ENCODE data around the gene TRPV6. TPM values are rescaled to one million over a fixed set of nuclear protein-coding genes. Genes with fewer than 3 reads are reported as not detected.

The TRPV6 gene
- polyA plus RNA-seq, 6 donors from 2014 or later, result 0.19 TPM; not detected in 5

GRCh38 chr7:142868188-142868985 is 17.2 kb downstream of the TRPV6 start:
- peaks cover 0 to 4% (median 0%) of the 10 kb centered on the region in 3 donors for H3K4me1 Mint-ChIP-seq
- H3K27ac Mint-ChIP-seq, result no peak overlapping the region
- no peaks in the 10 kb centered on the region for H3K27me3 Mint-ChIP-seq
- H3K36me3 Mint-ChIP-seq, result peaks cover 14 to 29% of the 10 kb centered on the region in 2 donors
- no peak for DNase-seq
- H3K9me3 Mint-ChIP-seq, result peaks cover 0 to 2% (median 0%) of the 10 kb centered on the region in 7 donors
- no peak for ATAC-seq (ENCODE audit: low read depth in 2 of 2)
- no peak overlapping the region for H3K4me3 Mint-ChIP-seq

GRCh38 chr7:142867398-142868187 is 18.0 kb downstream of the TRPV6 start:
- H3K36me3 Mint-ChIP-seq, result peaks cover 14 to 35% of the 10 kb centered on the region in 2 donors
- no peaks in the 10 kb centered on the region for H3K27me3 Mint-ChIP-seq
- no peak overlapping the region for H3K4me3 Mint-ChIP-seq
- DNase-seq (no peak), ATAC-seq (ENCODE audit: low read depth in 2 of 2) (no peak)
- peaks cover 0 to 2% (median 0%) of the 10 kb centered on the region in 7 donors for H3K9me3 Mint-ChIP-seq
- no peak overlapping the region for H3K27ac Mint-ChIP-seq
- peaks cover 0 to 4% (median under 1%) of the 10 kb centered on the region in 3 donors for H3K4me1 Mint-ChIP-seq

- peaks cover 0 to 8% (median 5%) of the 10 kb centered on the region in 3 donors for H3K4me1 Mint-ChIP-seq
- no peaks in the 10 kb centered on the region for H3K27me3 Mint-ChIP-seq
- DNase-seq (no peak), ATAC-seq (ENCODE audit: low read depth in 2 of 2) (no peak)
- H3K36me3 Mint-ChIP-seq, result peaks cover 14 to 35% of the 10 kb centered on the region in 2 donors
- peaks cover 0 to 2% (median 0%) of the 10 kb centered on the region in 7 donors for H3K9me3 Mint-ChIP-seq
- no peak overlapping the region for H3K4me3 Mint-ChIP-seq
- H3K27ac Mint-ChIP-seq, result no peak overlapping the region
These were observed 18.5 kb downstream of the TRPV6 start for GRCh38 chr7:142867097-142867378.

- H3K27me3 Mint-ChIP-seq, result no peaks in the 10 kb centered on the region
- H3K27ac Mint-ChIP-seq, result peak overlapping the region in 1 of 6 donors; percentile 59
- H3K4me1 Mint-ChIP-seq, result peaks cover 0 to 8% (median 5%) of the 10 kb centered on the region in 3 donors
- H3K36me3 Mint-ChIP-seq, result peaks cover 14 to 35% of the 10 kb centered on the region in 2 donors
- H3K9me3 Mint-ChIP-seq, result peaks cover 0 to 2% (median 0%) of the 10 kb centered on the region in 7 donors
- peak overlapping the region in 2 of 8 donors; percentile 9 to 41 for H3K4me3 Mint-ChIP-seq
- peak in 1 of 2 donors; percentile 18 for ATAC-seq (ENCODE audit: low read depth in 2 of 2)
- no peak for DNase-seq
These were observed 19.0 kb downstream of the TRPV6 start for GRCh38 chr7:142866361-142867096.

- no peaks in the 10 kb centered on the region for H3K27me3 Mint-ChIP-seq
- no peak overlapping the region for H3K27ac Mint-ChIP-seq
- H3K9me3 Mint-ChIP-seq, result peaks cover 0 to 2% (median 0%) of the 10 kb centered on the region in 7 donors
- peaks cover 0 to 8% (median 5%) of the 10 kb centered on the region in 3 donors for H3K4me1 Mint-ChIP-seq
- H3K36me3 Mint-ChIP-seq, result peaks cover 14 to 35% of the 10 kb centered on the region in 2 donors
- DNase-seq, result no peak
- H3K4me3 Mint-ChIP-seq, result no peak overlapping the region
- ATAC-seq (ENCODE audit: low read depth in 2 of 2), result no peak
These were observed 19.8 kb downstream of the TRPV6 start for GRCh38 chr7:142865766-142866165.

- peak overlapping the region in 1 of 6 donors; percentile 60 for H3K27ac Mint-ChIP-seq
- ATAC-seq (ENCODE audit: low read depth in 2 of 2), result no peak
- H3K4me1 Mint-ChIP-seq, result peaks cover 0 to 8% (median 5%) of the 10 kb centered on the region in 3 donors
- H3K27me3 Mint-ChIP-seq, result no peaks in the 10 kb centered on the region
- H3K9me3 Mint-ChIP-seq, result peaks cover 0 to 2% (median 0%) of the 10 kb centered on the region in 7 donors
- peaks cover 14 to 32% of the 10 kb centered on the region in 2 donors for H3K36me3 Mint-ChIP-seq
- H3K4me3 Mint-ChIP-seq, result no peak overlapping the region
- no peak for DNase-seq
These were observed 20.4 kb downstream of the TRPV6 start for GRCh38 chr7:142864980-142865747.

- H3K4me3 Mint-ChIP-seq, result peak overlapping the region in 1 of 8 donors; percentile 42
These were observed 21.5 kb downstream of the TRPV6 start for GRCh38 chr7:142863891-142864685.

GRCh38 chr7:142862786-142863400 is 22.7 kb downstream of the TRPV6 start:
- Mint-ChIP-seq H3K9me3 (no peaks in the 10 kb centered on the region), H3K27ac (peak overlapping the region in 1 of 6 donors; percentile 10), H3K36me3 (peaks cover 5 to 23% of the 10 kb centered on the region in 2 donors), H3K27me3 (no peaks in the 10 kb centered on the region), H3K4me1 (peaks cover 2 to 11% (median 5%) of the 10 kb centered on the region in 3 donors), H3K4me3 (no peak overlapping the region)
- ATAC-seq (ENCODE audit: low read depth in 2 of 2) (no peak), DNase-seq (no peak)

More at GRCh38 chr7:142863891-142864685, 21.5 kb downstream of the TRPV6 start:
- H3K9me3 Mint-ChIP-seq, result no peaks in the 10 kb centered on the region
- no peak for ATAC-seq (ENCODE audit: low read depth in 2 of 2)
- peaks cover 5 to 23% of the 10 kb centered on the region in 2 donors for H3K36me3 Mint-ChIP-seq
- peak overlapping the region in 1 of 6 donors; percentile 76 for H3K27ac Mint-ChIP-seq
- DNase-seq, result no peak
- peaks cover 0 to 11% (median 5%) of the 10 kb centered on the region in 3 donors for H3K4me1 Mint-ChIP-seq
- H3K27me3 Mint-ChIP-seq, result no peaks in the 10 kb centered on the region

GRCh38 chr7:142862351-142862750 is 23.2 kb downstream of the TRPV6 start:
- Mint-ChIP-seq H3K4me3 (no peak overlapping the region), H3K27me3 (no peaks in the 10 kb centered on the region), H3K4me1 (peaks cover 5 to 15% (median 5%) of the 10 kb centered on the region in 3 donors), H3K27ac (no peak overlapping the region), H3K9me3 (no peaks in the 10 kb centered on the region), H3K36me3 (peaks cover 5 to 23% of the 10 kb centered on the region in 2 donors)
- no peak for ATAC-seq (ENCODE audit: low read depth in 2 of 2)
- no peak for DNase-seq

- H3K4me1 Mint-ChIP-seq, result peaks cover 17 to 20% (median 17%) of the 10 kb centered on the region in 3 donors
- H3K27ac Mint-ChIP-seq, result no peak overlapping the region
- H3K9me3 Mint-ChIP-seq, result no peaks in the 10 kb centered on the region
- H3K4me3 Mint-ChIP-seq, result no peak overlapping the region
- DNase-seq, result no peak
- no peaks in the 10 kb centered on the region for H3K27me3 Mint-ChIP-seq
- ATAC-seq (ENCODE audit: low read depth in 2 of 2), result no peak
- peaks cover 5 to 23% of the 10 kb centered on the region in 2 donors for H3K36me3 Mint-ChIP-seq
These were observed 24.6 kb downstream of the TRPV6 start for GRCh38 chr7:142860968-142861367.

GRCh38 chr7:142859829-142860228 is 25.7 kb downstream of the TRPV6 start:
- ATAC-seq (ENCODE audit: low read depth in 2 of 2), result no peak
- H3K27me3 Mint-ChIP-seq, result no peaks in the 10 kb centered on the region
- H3K4me1 Mint-ChIP-seq, result peaks cover 21 to 24% (median 23%) of the 10 kb centered on the region in 3 donors
- H3K27ac Mint-ChIP-seq, result no peak overlapping the region
- peak overlapping the region in 1 of 8 donors; percentile 42 for H3K4me3 Mint-ChIP-seq
- DNase-seq, result no peak
- H3K36me3 Mint-ChIP-seq, result peaks cover 5 to 20% of the 10 kb centered on the region in 2 donors
- no peaks in the 10 kb centered on the region for H3K9me3 Mint-ChIP-seq
